ENCODE measurements around the gene TAF10. TPM values are rescaled to one million over a fixed set of nuclear protein-coding genes. Genes with fewer than 3 reads are reported as not detected.

TAF10 gene
- total RNA-seq, 3 donors from 2014 or later, result 84.0 to 135 (median 115) TPM

GRCh38 chr11:6629892-6630631 is 18.0 kb upstream of the TAF10 start:
- TF ChIP-seq CTCF (IDR thresholded peaks at IDR 0.05), result no peak
- Histone ChIP-seq H3K4me3 (no peak overlapping the region), H3K4me1 (ENCODE audit: low read depth) (peaks cover 3% of the 10 kb centered on the region), H3K9me3 (no peaks in the 10 kb centered on the region), H3K36me3 (ENCODE audit: low read depth) (no peaks in the 10 kb centered on the region)
- DNase-seq (peak in 2 of 3 donors; percentile 60 to 65), ATAC-seq (peak; percentile 64)
- intact Hi-C loops (cut with DNase I, micrococcal nuclease), result no loop called here

DNA sequence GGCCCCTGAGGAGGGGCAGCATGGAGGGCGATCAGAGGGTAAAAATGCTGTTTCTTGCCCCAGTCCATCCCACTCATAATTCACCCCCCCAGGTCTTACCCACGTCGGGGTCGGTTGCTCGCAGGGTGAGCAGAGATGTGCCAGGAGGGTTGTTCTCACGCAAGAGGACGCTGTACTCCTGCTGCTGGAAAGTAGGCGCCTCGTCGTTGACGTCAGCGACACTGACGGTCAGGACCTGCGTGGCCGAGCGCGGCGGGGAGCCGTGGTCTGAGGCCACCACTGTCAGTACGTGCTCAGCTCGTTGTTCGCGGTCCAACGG is 17.5 kb upstream of the TAF10 start:
- no peak for TF ChIP-seq CTCF (IDR thresholded peaks at IDR 0.05)
- H3K9me3 ChIP-seq, result no peaks in the 10 kb centered on the region
- intact Hi-C loops (cut with DNase I, micrococcal nuclease), result no loop called here
- peaks cover 3% of the 10 kb centered on the region for H3K4me1 ChIP-seq (ENCODE audit: low read depth)
- H3K36me3 ChIP-seq (ENCODE audit: low read depth), result no peaks in the 10 kb centered on the region
- DNase-seq (no peak), ATAC-seq (no peak)
- no peak overlapping the region for H3K4me3 ChIP-seq

DNA sequence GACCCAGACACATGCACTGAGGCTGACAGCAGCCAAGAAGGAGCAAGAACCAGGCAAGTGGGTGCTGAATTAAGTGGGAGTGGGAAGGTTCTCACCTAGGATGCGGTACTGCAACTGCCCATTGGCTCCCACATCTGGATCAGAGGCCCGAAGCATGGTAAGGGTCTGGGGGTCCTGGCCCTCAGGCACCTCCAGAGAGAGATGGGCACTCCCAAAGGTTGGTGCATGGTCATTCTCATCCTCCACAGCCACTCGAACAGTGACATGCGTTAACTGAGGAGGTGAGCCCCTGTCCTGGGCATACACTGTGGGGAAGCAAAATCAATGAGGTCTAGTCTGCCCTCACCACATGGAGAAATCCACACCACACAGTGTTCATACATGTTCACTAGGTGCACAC is 16.5 kb upstream of the TAF10 start:
- intact Hi-C loops (cut with DNase I, micrococcal nuclease), result no loop called here
- no peak overlapping the region for H3K4me3 ChIP-seq
- peaks cover 3% of the 10 kb centered on the region for H3K4me1 ChIP-seq (ENCODE audit: low read depth)
- ATAC-seq (no peak), DNase-seq (no peak)
- no peaks in the 10 kb centered on the region for H3K9me3 ChIP-seq
- H3K36me3 ChIP-seq (ENCODE audit: low read depth), result no peaks in the 10 kb centered on the region
- TF ChIP-seq CTCF (IDR thresholded peaks at IDR 0.05), result no peak

DNA sequence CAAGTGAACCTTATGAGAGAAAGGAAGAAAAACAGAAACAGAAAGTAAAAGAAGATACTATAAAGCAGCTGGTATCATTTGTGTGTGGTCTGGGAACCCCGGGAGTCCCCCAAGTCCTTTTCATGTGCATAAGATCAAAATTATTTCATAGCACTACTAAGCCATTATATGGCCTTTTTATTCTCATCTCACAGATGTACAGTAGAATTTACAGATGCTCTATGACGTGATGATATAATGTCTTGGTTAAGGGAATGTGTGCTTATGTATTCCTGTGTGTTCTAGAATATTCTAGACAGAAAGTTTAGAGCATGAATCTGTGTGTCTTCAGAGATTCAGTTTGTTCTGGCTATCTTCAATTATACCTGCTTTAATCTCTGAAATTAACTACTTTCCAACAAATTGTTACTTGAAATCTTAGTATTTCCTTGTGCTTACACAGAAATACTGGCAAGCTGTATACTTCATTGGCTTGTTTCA is 15.8 kb upstream of the TAF10 start:
- intact Hi-C loops (cut with DNase I, micrococcal nuclease), result no loop called here
- Histone ChIP-seq H3K4me1 (ENCODE audit: low read depth) (peaks cover 3% of the 10 kb centered on the region), H3K4me3 (no peak overlapping the region), H3K36me3 (ENCODE audit: low read depth) (no peaks in the 10 kb centered on the region), H3K9me3 (no peaks in the 10 kb centered on the region)
- TF ChIP-seq CTCF (IDR thresholded peaks at IDR 0.05), result no peak
- DNase-seq (no peak), ATAC-seq (no peak)

DNA sequence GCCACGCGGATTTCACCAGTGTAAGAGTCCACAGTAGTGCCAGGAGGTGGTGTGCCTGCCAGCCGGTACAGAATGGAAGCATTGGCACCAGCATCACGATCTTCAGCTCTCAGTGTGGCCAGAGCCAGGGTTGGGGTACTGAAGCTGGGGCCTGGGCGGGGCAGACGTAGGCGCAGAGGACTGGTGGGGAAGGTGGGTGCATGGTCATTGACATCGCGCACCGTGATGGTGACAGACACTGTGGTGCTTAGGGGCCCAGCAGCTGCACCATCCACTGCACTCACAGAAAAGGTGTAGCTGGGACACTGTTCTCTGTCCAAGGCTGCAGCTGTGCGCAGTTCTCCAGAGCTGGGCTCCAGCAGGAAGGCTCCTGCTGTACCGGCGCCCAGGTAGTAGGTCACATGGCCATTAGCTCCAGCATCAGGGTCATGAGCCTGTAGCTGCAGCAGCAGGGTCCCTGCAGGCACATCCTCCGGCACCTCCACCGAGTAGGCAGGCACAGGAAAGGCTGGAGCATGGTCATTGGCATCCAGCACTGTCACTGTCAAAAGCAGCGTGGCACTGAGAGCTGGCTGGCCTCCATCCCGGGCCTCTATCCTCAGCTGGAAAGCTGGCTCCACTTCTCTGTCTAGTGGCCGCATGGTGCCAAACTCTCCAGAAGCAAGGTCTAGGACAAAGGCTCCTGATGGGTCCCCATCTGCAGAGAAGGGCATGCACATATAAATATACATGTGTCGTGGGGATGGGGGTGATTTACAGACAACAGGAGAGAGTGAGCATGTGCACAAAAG is 15.2 kb upstream of the TAF10 start:
- no peaks in the 10 kb centered on the region for H3K9me3 ChIP-seq
- H3K4me3 ChIP-seq, result no peak overlapping the region
- intact Hi-C loops (cut with DNase I, micrococcal nuclease), result no loop called here
- peaks cover 3% of the 10 kb centered on the region for H3K4me1 ChIP-seq (ENCODE audit: low read depth)
- no peak for TF ChIP-seq CTCF (IDR thresholded peaks at IDR 0.05)
- H3K36me3 ChIP-seq (ENCODE audit: low read depth), result no peaks in the 10 kb centered on the region
- DNase-seq (peak in 1 of 3 donors; percentile 45), ATAC-seq (no peak)

All from mucosa of descending colon (tissue), 3 donors.